Endodermal cell (in vitro differentiated cells): ENCODE data around the gene PPM1E. TPM values are rescaled to one million over a fixed set of nuclear protein-coding genes. Genes with fewer than 3 reads are reported as not detected.

ENCODE experiments used
- DNase-seq: peaks from one replicate; pipeline ENCODE4 v3.0.0-alpha.2; 2017
- H3K27ac ChIP-seq: 2 replicates; pipeline ENCODE4 v1.5.1; 2013; ENCODE audit warnings: mild to moderate bottlenecking, low read depth, low read length, moderate library complexity
- H3K27me3 ChIP-seq: 2 replicates; pipeline ENCODE4 v1.6.1; 2013; ENCODE audit warnings: mild to moderate bottlenecking, low read length, moderate library complexity; ENCODE audit not compliant: insufficient read depth, control insufficient read depth, poor library complexity, severe bottlenecking
- H3K36me3 ChIP-seq: 2 replicates; pipeline ENCODE4 v1.7.0; 2013; ENCODE audit warnings: mild to moderate bottlenecking, low read length, moderate library complexity; ENCODE audit not compliant: control insufficient read depth, insufficient read depth
- H3K4me1 ChIP-seq: one replicate; pipeline ENCODE4 v1.7.0; 2013; ENCODE audit warnings: low read length; ENCODE audit not compliant: control insufficient read depth, insufficient read depth
- H3K4me3 ChIP-seq: 2 replicates; pipeline ENCODE4 v1.5.1; 2013; ENCODE audit warnings: mild to moderate bottlenecking, low read length, moderate library complexity
- H3K9ac ChIP-seq: 2 replicates; pipeline ENCODE4 v1.6.1; 2013; ENCODE audit warnings: mild to moderate bottlenecking, low read length, moderate library complexity; ENCODE audit not compliant: poor library complexity, severe bottlenecking; ENCODE audit errors: extremely low read depth
- H3K9me3 ChIP-seq: 2 replicates; pipeline ENCODE4 v1.6.1; 2013; ENCODE audit warnings: mild to moderate bottlenecking, low read length, moderate library complexity; ENCODE audit not compliant: control insufficient read depth
- H3K27ac Mint-ChIP-seq: 2 replicates; pipeline ENCODE4 v1.8.0; 2020; ENCODE audit warnings: mixed read lengths
- H3K27me3 Mint-ChIP-seq: 2 replicates; pipeline ENCODE4 v1.8.0; 2021; ENCODE audit warnings: mild to moderate bottlenecking, mixed read lengths; ENCODE audit not compliant: insufficient read depth
- H3K36me3 Mint-ChIP-seq: 2 replicates; pipeline ENCODE4 v1.8.0; 2020; ENCODE audit warnings: low read depth, mixed read lengths
- H3K4me1 Mint-ChIP-seq: 2 replicates; pipeline ENCODE4 v1.8.0; 2020; ENCODE audit warnings: mixed read lengths
- H3K4me3 Mint-ChIP-seq: 2 replicates; pipeline ENCODE4 v1.8.0; 2020; ENCODE audit warnings: mild to moderate bottlenecking, moderate library complexity, mixed read lengths
- H3K9me3 Mint-ChIP-seq: 2 replicates; pipeline ENCODE4 v1.8.0; 2020; ENCODE audit warnings: mild to moderate bottlenecking, mixed read lengths
- WGBS, 2 experiments: methylation state at CpG; one replicate each; pipeline versions ENCODE4 v1.1.5 to v1.1.7; 2013; ENCODE audit warnings: missing lambda C conversion rate in 2 of 2, mixed read lengths in 1 of 2; ENCODE audit not compliant: insufficient coverage in 1 of 2, insufficient read length in 1 of 2; 5-methylcytosine and 5-hydroxymethylcytosine counted together
- total RNA-seq, 2 donors: library from RNA; stranded (reverse); fragmentation: NEBNext Ultra II Directional in 1 of 2; extraction: Animal tissue kit (Norgen Biotek cat#: 25700) in 1 of 2; gene quantifications; 2 replicates in 1 of 2; 3 replicates in 1 of 2; pipeline ENCODE4 v1.2.1, GENCODE V29; 2021
- TF ChIP-seq, protein P1 (sequence below): fragments of 200-600 bp; sonication (generic); conservative IDR thresholded peaks from 2 replicates; pipeline ENCODE4 v1.5.0; 2021; ENCODE audit warnings: antibody characterized with exemption, mild to moderate bottlenecking

PPM1E gene
- total RNA-seq, 2 donors from 2014 or later: 1.4 to 2.2 TPM

DNA sequence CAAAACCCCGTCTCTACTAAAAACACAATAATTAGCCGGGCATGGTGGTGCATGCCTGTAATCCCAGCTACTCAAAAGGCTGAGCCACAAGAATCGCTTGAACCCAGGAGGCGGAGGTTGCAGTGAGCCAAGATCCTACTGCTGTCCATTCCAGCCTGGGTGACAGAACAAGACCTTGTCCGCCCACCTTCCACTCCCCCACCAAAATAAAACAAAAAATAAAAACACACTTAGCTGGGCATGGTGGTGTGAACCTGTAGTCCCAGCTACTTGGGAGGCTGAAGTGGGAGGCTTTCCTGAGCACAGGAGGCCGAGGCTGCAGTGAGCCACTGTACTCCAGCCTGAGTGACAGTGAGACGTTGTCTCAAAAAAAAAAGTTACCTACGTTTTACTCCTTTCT, 3.2 kb downstream of the PPM1E start:
- Histone ChIP-seq H3K27me3 (peaks cover 37% of the 10 kb centered on the region), H3K4me1 (no peaks in the 10 kb centered on the region), H3K4me3 (no peak overlapping the region), H3K9me3 (no peaks in the 10 kb centered on the region), H3K36me3 (no peaks in the 10 kb centered on the region), H3K27ac (no peak overlapping the region), H3K9ac (no peak overlapping the region)
- no peak for DNase-seq
- H3K9me3 Mint-ChIP-seq: no peaks in the 10 kb centered on the region
- TF ChIP-seq, protein P1, sequence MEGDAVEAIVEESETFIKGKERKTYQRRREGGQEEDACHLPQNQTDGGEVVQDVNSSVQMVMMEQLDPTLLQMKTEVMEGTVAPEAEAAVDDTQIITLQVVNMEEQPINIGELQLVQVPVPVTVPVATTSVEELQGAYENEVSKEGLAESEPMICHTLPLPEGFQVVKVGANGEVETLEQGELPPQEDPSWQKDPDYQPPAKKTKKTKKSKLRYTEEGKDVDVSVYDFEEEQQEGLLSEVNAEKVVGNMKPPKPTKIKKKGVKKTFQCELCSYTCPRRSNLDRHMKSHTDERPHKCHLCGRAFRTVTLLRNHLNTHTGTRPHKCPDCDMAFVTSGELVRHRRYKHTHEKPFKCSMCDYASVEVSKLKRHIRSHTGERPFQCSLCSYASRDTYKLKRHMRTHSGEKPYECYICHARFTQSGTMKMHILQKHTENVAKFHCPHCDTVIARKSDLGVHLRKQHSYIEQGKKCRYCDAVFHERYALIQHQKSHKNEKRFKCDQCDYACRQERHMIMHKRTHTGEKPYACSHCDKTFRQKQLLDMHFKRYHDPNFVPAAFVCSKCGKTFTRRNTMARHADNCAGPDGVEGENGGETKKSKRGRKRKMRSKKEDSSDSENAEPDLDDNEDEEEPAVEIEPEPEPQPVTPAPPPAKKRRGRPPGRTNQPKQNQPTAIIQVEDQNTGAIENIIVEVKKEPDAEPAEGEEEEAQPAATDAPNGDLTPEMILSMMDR: no peak
- no peak overlapping the region for H3K27ac Mint-ChIP-seq
- no peaks in the 10 kb centered on the region for H3K36me3 Mint-ChIP-seq
- 95 to 96% methylated on average over 3 to 7 of the region's 8 CpGs for WGBS, 2 experiments
- H3K4me3 Mint-ChIP-seq: no peak overlapping the region
- H3K4me1 Mint-ChIP-seq: peaks cover 7% of the 10 kb centered on the region
- H3K27me3 Mint-ChIP-seq: peaks cover 33% of the 10 kb centered on the region

DNA sequence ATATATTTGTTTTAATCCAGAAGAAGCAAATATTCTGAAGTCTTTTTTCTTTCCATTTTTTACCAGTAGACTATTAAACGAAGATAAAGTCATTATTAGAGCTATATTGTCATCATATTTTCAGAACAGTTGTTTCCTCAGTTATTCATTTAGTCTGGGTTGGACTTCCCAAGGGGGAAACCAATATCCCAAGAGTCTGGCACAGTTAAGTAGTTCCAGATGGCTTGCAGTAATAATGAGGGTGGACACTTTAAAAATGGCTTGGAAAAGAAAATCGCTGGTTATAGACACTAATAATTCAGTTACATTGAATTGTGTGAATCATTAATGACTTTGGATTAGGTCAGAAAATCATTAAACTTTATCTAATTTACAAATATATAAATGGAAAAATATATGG, 3.9 kb downstream of the PPM1E start:
- Histone ChIP-seq H3K36me3 (no peaks in the 10 kb centered on the region), H3K4me3 (no peak overlapping the region), H3K4me1 (no peaks in the 10 kb centered on the region), H3K27me3 (peaks cover 36% of the 10 kb centered on the region), H3K27ac (no peak overlapping the region), H3K9me3 (no peaks in the 10 kb centered on the region), H3K9ac (no peak overlapping the region)
- Mint-ChIP-seq H3K27ac (no peak overlapping the region), H3K9me3 (no peaks in the 10 kb centered on the region), H3K4me1 (peaks cover 7% of the 10 kb centered on the region), H3K4me3 (no peak overlapping the region), H3K27me3 (peaks cover 29% of the 10 kb centered on the region), H3K36me3 (no peaks in the 10 kb centered on the region)
- 88% methylated on average over 2 of the region's 2 CpGs; no CpG with 5 or more reads in 1 of the 2 experiments for WGBS, 2 experiments
- no peak for DNase-seq
- TF ChIP-seq, protein P1: no peak

DNA sequence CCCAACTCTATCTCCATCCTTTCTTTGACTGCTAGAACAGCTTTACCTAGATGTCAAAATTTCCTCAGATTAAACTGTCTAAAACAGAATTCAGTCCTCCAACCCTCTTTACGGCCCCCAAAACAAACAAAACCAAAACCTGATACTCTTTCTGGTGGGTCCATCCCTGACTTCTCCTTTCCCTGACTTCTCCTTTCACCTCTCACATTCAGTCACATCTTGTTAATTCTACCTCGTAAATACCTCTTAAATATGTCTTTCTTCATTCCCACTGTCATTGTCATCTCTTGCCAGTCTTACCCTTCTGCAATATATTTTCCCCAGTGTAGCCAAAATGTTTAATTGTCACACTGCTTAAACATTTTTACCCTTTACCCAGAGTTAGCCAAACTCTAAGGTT, 4.6 kb downstream of the PPM1E start:
- peaks cover 7% of the 10 kb centered on the region for H3K4me1 Mint-ChIP-seq
- no peak for DNase-seq
- peaks cover 23% of the 10 kb centered on the region for H3K27me3 Mint-ChIP-seq
- H3K4me1 ChIP-seq: no peaks in the 10 kb centered on the region
- H3K4me3 ChIP-seq: no peak overlapping the region
- no peaks in the 10 kb centered on the region for H3K36me3 Mint-ChIP-seq
- H3K27me3 ChIP-seq: peaks cover 32% of the 10 kb centered on the region
- 86% methylated on average over 2 of the region's 2 CpGs for WGBS, 2 experiments
- no peak overlapping the region for H3K9ac ChIP-seq
- no peak overlapping the region for H3K27ac ChIP-seq
- H3K27ac Mint-ChIP-seq: no peak overlapping the region
- H3K4me3 Mint-ChIP-seq: no peak overlapping the region
- H3K9me3 ChIP-seq: no peaks in the 10 kb centered on the region
- TF ChIP-seq, protein P1: no peak
- no peaks in the 10 kb centered on the region for H3K36me3 ChIP-seq
- H3K9me3 Mint-ChIP-seq: no peaks in the 10 kb centered on the region
